Fibroblast of gingiva (primary cell): Measurements from ENCODE around the gene IGFL2.
A peak's percentile ranks its signal among the peaks of the same experiment; 100 is the strongest.
"Not testable (repeated sequence)": the region's sequence is repeated elsewhere in the genome, so short reads cannot be mapped to it uniquely, and the experiment has no call there.

Source experiments
- DNase-seq: peaks from one replicate; pipeline ENCODE4 v3.0.0-alpha.2; 2011; ENCODE audit warnings: low read depth

The IGFL2 gene

DNA sequence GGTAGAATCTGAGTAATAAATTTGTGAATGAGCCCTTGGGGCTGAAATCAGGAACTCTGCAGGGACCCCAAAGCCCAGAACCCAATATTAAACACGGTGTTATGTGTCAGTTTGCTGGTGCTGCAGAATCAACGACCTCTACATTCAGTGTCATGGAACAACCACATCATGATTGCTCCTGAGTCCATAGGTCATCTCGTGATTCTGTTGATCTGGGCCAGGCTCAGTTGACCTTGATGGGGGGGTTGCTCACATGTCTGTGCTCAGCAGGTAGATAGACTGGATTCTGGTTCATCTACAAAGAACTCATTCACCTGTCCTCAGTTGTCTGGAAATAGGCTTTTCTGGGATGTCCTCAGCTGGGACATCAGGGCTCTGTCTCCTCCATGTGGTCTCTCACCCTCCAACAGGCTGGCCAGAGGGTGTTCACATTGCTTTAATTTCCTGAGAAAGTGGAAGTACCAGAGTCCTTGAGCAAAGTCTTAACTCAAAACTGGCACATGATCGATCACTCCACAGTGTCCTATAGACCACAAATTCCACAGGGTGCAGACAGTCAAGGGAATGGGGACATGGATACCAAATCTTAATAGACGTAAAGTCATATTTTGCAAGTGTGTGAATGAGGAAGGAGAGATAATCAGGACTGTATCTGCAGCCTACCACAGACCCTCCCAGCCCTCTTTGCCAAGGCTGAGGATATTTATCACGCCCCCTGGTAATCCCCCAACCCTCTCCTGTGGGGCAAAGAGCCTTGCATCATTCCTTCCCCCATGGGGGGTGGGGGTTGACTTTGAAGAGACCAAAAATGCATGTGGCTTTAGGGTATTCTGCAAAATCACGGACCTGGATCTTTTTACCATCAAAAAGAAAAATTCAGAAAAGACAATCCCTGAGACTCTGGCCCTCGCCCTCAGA lies 42.2 kb downstream of the IGFL2 start:
- DNase-seq = no peak

DNA sequence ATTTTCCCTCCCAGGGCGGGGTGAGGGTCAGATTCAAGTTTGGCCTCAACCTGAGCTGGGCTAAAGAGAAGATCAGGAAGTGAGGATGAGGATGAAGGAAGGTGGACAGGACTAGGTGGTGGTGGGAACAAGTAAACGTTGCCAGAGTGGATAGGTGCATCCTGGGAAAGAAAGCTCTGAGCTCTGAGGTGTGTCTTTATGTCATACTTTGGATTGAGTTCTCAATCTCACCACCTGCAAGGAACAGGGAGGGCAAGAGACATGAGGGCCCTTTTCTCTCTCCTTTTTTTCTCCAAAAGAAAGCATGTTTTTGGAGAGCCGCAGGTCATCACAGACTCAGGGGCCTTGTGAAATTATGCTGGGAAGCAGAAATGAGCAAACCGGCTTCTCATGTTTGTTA lies 43.3 kb downstream of the IGFL2 start:
- DNase-seq = no peak

DNA sequence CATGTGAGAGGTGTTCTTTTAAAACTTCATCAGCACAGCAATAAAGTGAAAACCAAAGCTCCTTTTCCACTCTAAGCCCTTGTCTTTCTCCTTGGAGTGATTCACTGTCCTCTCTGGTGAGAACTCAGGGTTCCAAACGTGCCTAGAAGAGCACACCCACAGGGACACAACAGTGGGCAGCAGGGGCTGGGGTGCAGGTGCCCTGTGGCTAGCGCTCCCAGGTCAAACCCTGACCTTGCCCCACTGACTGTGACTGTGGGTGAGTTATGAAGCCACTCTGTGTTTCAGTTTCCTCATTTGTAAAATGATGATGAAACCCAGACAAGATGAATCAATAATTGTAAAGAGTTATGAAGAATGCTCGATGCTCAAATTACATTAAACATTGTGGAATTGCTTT lies 43.9 kb downstream of the IGFL2 start:
- DNase-seq = peak; percentile 11

DNA sequence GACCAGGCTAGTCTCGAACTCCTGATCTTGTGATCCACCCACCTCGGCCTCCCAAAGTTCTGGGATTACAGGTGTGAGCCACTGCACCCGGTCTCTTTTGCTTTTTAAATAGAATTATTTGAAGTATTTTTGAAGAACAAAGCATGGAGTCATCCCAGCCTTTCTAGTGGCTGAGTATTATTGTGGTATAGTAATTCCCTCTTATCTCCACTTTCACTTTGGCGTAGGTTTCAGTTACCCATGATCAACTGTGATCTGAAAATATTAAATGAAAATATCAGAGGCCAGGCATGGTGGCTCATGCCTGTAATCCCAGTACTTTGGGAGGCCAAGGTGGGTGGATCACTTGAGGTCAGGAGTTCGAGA lies 44.6 kb downstream of the IGFL2 start:
- DNase-seq = not testable (repeated sequence)

DNA sequence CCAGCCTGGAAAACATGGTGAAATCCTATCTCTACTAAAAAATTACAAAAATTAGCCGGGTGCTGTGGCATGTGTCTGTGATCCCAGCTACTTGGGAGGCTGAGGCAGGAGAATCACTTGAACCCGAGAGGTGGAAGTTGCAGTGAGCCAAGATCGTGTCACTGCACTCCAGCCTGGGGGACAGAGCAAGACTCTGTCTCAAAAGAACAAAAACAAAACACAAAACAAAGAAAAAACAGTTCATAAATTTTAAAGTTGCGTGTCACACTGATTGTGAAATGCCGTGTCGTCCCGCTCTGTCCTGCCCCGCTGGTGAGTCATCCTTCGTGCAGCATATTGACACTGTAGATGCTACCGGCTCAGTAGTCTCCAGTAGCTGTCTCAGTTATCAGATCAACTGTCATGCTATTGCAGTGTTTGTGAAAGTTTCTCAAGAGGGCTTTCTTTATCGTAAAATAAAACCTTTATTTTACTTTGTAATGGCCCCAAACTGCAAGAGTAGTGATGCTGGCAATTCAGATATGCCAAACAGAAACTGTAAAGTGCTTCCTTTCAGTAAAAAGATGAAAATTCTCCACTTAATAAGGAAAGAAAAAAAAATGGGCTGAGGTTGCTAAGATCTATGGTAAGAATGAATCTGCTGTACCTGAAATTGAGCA lies 45.1 kb downstream of the IGFL2 start:
- DNase-seq = peak; percentile 62

DNA sequence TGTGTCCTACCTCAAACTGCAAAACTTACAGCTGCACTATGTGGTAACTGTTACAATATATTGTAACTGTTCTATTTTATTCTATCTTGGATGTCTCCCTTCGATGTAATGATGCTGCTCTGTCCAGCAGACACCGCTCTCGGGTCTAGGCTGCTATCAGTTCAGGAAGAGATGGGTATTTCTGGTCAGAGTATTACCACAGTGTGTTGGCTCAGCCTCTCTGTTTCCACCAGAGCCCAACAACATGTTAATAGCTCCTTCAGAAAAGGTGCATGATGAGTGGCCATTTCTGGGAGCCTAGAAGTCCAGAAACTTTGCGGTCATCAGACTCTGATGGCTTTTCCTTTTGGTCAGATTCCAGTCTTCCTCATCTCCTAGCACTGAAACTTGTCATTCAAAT lies 45.6 kb downstream of the IGFL2 start:
- no peak for DNase-seq

DNA sequence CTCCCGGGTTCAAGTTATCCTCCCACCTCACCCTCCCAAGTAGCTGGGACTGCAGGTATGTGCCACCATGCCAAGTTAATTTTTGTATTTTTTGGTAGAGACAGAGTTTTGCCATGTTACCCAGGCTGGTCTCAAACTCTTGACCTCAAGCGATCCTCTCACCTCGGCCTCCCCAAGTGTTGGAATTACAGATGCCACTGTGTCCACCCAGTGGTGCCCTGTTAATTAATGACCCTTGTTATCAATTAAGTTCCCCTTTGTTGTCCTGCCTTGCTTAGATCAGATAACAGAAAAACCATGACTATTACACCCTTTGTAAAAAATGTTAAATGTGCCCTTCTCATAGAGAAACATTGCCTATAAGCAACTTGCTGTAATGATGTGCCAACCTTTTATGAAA lies 47.1 kb downstream of the IGFL2 start:
- no peak for DNase-seq

DNA sequence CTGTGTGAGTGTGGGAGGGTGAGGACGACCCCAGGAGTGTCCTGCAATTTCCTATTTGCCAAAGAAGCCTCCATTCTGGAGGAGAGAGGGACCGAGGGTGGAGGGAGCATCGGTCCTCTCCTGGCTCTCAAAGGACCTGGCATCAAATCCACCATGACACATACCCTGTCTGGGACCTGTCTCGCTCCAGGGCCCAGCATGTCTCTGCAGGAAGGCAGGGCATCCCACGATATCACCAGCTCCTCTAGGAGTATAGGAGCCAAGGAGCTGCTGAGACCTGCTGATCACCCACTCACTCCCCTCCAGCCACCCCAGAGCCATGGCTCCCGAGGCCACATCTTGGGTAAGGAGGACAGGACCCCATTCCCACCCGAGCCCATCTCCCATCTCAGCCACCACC lies 47.9 kb downstream of the IGFL2 start:
- DNase-seq = not testable (repeated sequence)

DNA sequence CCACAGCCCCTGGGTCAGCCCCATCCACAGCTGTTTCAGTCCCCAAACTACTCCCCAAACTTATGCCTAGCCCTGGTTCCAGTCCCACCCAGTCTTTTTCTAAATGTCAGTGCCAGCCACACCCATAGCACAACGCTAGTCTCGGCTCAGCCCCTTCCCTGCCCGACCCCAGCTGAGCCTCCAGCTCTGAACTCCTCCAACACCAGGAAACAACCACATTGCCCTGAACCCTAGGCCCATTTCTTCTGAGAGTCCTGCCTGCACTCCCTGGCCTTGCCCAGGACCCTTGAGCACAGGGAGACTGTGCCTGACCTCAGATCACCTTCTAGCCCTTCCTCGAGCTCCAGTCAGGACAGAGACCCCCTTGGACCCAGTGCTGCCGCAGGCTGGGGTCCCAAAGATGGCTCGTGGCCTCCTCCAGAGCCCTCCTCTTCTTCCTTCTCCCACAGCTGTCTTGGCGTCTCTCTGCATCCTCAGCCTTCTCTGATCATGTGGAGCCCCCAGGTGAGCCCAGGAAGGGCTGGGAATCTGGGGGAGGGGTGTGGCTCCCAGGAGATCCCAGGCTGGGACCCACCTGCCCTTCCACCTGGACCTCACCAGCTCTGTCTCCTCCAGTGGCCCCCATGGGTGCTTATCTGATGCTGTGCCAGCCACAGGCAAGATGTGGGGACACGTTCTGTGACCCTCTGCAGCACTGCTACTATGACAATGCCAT lies 48.5 kb downstream of the IGFL2 start:
- no peak for DNase-seq

DNA sequence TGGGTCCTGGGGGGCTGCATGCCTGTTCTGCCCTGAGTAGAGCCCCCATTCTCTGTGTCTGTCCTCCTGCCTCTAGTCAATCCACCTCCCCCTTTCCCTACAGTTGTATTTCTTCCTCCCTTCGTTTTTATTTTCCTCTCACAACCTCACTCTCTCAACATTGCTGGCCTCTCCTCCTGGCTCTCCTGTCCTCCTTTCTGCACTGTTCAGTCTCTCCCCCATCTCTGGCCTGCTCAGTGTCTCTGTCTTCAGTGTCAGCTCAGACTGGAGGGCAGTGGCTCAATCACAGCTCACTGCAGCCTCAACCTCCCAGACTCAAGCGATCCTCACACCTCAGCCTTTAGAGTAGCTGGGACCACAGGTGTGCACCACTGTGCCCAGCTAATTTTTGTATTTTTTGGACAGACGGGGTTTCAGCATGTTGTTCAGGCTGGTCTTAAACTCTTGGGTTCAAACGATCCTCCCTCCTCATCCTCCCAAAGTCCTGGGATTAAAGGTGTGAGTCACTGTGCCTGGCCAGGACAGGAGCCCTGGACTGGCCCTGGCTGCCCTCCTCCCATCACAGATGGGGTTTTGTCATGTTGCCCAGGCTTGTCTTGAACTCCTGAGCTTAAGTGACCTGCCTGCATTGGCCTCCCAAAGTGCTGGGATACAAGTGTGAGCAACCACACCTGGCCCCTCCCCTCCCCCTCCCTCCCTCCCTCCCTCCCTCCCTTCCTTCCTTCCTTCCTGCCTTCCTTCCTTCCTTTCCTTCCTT lies 49.5 kb downstream of the IGFL2 start:
- no peak for DNase-seq

DNA sequence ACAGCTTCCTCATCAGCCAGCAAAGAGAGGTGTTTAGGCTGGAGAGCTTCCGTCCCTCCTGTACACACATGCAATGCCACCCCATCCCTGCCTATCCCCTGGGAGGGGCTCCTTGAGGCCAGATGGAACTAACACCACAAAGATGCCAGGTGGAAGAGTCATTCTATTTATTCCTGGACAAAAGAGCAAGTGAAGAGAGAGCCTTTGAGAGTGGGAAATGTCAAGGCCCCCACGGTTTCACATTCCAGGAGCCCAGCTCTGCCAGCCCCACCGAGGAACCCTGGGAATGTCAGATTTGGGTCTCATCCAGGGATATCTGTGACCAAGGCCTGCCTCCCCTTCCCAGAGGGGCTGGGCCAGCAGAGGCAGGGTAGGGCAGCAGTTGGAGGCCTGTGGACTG lies 50.7 kb downstream of the IGFL2 start:
- DNase-seq = no peak

DNA sequence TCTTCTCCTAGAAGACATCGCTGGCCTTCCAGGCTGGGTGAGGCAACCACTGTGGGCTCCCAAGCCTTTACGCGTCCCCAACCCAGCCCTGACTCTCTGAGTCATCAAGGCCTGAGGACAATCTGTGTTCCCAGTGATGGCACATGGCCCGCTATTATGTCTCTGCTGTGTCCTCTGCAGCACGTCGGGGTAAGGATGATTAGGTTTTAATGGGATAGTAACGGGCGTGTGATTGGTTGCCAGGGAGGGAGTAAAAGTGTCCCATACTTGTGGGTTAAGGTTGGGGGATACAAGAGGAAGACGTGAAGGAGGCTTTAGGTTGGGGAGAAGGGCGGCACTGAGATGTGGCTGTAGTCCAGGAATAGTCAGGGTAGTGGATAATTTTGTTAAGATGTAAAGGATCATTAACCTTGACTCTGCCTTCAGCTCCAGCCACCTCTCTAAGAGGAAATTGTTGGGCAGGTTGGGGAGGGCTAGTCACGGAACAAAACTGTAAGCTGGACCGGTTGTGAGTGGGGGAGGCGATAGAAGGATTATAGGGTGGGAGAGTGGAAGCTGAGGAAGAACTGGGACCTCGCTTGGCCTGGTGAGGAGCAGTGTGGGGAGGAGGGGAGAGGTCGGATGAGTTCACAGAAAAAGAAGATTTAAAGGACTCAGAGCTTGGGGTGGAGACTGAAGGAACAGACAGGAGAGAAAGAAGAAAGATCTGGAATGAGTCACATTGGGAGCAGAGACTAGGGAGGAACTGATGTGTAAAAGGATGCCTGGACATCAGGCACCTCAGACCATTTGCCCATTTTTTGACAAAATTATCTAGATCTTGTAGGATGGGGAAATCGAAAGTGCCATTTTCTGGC lies 53.6 kb downstream of the IGFL2 start:
- DNase-seq = no peak

DNA sequence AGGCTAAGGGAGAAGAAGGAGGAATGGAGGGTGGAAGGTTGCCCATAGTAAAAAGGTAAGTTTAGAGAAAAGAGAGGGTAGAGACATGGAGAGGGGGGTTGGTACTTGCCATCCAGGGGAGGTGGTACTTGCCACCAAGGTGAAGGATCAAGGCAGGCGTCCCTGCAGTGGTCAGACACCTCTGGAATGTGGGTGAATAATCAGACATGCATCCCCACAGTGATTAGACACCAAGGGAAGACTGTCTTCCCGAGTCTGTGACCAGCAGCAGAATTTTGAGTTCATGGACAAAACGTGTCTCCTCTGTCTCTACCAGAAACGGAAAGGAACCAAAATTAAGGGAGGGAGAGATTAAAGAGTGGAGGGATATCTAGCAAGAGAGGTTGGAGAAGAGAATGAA lies 54.4 kb downstream of the IGFL2 start:
- DNase-seq = no peak

DNA sequence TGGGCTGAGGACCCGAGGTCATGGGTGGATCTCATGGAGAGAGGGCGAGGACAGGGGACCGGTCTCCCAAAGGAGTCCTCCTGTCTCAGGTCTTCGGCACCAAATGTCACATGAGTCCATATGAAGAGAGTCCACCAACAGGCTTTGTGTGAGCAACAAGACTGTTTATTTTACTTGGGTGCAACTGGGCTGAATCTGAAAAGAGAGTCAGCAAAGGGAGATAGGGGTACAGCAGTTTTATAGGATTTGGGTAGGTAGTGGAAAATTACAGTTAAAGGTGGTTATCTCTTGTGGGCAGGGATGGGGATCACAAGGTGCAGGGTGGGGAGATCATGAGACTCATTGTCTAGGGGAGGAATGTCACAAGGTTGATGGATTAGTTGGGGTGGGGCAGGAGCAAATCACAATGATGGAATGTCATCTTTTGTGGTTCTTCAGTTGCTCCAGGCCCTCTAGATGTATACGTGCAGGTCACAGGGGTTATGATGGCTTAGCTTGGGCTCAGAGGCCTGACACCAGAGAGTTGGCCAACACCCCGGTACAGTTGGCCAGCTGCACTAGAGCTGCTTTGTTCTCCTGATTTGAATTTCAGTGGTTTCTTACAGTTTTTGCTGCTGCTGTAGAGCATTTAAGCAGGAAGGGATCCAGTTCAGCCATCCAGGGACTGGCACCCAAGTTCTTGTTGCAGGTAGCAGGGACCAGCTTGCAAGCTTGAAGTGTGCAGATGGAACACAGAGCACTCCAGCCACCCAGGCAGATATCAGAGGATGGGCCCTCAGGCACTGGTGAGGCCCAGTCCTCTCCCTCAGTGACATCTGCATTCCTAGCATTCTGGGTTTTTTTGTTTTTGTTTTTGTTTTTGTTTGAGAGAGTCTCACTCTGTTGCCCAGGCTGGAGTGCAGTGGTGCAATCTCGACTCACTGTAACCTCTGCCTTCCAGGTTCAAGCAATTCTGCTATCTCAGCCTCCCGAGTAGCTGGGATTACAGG lies 55.1 kb downstream of the IGFL2 start:
- no peak for DNase-seq

DNA sequence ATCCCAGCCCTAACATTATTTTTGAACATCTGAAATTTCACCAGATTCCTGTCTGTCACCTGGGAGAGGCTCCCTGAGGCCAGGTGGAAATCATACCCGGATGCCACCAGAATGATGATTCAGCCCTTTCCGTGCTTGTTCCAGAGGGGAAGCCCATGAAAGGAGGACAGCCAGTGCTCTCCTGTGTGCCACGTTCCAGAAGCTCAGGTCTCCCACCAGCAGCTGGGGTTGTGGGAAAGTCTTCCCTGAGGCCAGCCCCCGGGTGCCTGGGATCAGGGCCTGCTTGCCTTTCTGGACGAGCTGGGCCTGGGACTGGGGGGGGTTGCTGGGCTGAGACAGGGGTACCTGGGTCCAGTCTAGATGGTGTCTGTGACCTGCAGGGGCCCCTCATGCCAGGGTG lies 56.0 kb downstream of the IGFL2 start:
- DNase-seq = no peak

DNA sequence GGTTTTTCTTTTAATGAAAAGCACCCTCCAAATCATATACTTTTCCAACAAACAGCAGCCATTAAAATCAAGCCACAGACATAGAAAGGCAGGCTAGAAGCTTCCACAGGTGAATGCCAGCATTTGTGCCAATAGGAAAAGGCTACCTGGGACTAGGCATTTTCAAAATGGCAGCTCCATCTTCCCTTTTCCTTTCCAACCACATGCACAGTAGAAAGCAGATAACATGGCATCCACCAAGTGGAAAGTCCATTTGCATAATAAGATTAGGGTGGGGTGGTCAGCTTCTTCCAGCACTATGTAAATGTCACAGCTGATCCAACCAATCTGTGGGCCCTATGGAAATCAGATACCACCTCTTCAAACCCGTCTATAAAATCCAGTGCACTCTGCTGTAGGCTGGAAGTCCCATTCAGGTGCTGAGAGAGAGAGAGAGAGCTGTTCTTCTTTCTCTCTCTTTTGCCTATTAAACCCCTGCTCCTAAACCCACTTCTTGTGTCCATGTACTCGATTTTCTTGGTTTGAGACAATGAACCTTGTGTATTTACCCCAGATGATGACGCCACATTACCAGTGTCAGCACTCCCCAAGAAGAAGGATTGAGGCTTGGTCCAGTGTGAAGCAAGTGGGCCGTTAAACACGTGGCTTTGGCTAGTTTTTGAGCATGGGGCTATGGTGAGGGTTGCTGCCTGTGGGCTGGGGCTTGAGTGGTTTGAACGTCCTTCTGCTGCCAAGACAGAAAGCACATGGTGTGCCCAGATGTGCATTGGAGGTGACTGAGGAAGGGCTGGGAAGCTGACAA lies 57.3 kb downstream of the IGFL2 start:
- no peak for DNase-seq

DNA sequence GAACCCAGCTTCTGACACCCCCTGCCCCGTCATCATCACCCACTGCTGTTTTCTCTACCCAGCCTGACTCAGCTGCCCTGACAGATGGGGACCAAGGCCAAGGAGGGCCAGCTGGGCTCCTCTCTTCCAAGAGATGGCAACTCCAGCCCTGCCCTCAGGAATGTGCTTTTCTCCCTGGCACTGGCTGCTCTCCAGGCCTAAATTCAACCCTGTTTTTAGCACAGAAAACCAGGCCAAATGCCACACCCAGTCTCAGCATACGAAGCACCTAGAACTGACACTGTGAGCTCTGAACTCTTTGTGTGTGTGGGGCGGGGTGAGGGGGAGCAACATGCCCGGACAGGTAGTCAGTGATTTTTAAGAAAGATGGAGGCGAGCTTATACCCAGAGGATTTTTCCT lies 58.1 kb downstream of the IGFL2 start:
- DNase-seq = no peak

DNA sequence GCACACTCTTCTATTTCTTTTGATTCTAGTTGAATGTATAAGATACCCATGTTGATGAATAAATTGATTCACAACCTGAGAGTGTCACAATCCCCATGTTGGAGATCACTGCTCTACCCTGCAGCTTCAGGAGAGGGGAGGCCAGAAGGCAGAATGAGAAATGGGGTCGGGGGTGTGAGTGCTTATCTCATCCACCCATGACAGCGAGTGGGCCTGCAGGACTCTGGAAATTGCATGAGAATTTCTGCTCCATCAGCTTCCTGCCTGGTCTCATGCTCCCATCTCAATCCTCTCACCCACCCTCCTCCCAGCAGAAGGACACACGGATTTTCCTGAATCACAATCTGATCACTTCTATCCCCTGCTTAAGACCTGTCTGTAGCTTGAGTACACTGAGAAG lies 58.6 kb downstream of the IGFL2 start:
- DNase-seq = no peak

DNA sequence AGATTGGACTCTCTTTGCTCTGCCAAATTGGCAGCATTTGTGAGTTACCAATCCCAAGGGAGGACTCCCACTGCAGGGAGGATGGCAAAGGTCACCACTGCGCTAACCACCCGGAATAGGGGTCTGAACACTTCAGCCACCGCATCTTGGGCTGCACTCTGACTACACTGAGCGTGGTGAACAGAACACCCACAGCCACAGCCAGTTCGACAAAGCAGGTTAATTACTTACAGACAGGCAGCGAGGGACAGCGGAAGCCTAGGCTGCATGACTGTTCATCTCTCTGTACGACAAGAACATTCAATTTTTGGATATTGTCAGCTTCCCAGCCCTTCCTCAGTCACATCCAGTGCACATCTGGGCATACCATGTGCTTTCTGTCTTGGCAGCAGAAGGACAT lies 59.8 kb downstream of the IGFL2 start:
- DNase-seq = not testable (repeated sequence)
